K562 (cell line): ENCODE data around the gene SETMAR. TPM values are rescaled to one million over a fixed set of nuclear protein-coding genes. Genes with fewer than 3 reads are reported as not detected.

Source experiments
- BACH1 ChIP-seq: fragments of 200-800 bp; sonication (Bioruptor generic); IDR thresholded peaks from 2 replicates; pipeline ENCODE4 v1.6.1; 2016; ENCODE audit warnings: missing genetic modification characterization, missing compliant biosample characterization
- BCLAF1 ChIP-seq, 2 experiments: fragments of 450-650 bp in 1 of 2; IDR thresholded peaks; 2 replicates each; pipeline ENCODE4 v1.6.1; 2011 to 2017; ENCODE audit warnings: low read depth in 2 of 2, antibody characterized with exemption in 1 of 2, borderline replicate concordance in 1 of 2, low read length in 1 of 2, mild to moderate bottlenecking in 1 of 2, mixed read lengths in 1 of 2; ENCODE audit not compliant: control insufficient read depth in 1 of 2
- BCOR ChIP-seq: fragments of 450-650 bp; IDR thresholded peaks from 2 replicates; pipeline ENCODE4 v1.6.1; 2016
- BMI1 ChIP-seq: fragments of 150-350 bp; IDR thresholded peaks from 2 replicates; pipeline ENCODE4 v1.6.1; 2014; ENCODE audit warnings: low read length
- C11orf30 ChIP-seq: fragments of 450-650 bp; IDR thresholded peaks from 2 replicates; pipeline ENCODE4 v1.6.1; 2016; ENCODE audit warnings: low read depth, mild to moderate bottlenecking
- CEBPG ChIP-seq, 3 experiments: fragments of 200-800 bp in 1 of 3; sonication (Bioruptor generic) in 1 of 3; sonication (generic) in 1 of 3; formaldehyde crosslinking in 1 of 3; IDR thresholded peaks in 2 of 3; conservative IDR thresholded peaks in 1 of 3; 2 replicates each; pipeline versions ENCODE4 v1.6.1 to v1.8.0; 2016 to 2022; ENCODE audit warnings: missing compliant biosample characterization in 2 of 3, missing genetic modification characterization in 2 of 3, mild to moderate bottlenecking in 1 of 3, missing genetic modification reagents in 1 of 3
- E2F1 ChIP-seq: sonication (generic); formaldehyde crosslinking; IDR thresholded peaks from 2 replicates; pipeline ENCODE4 v1.8.1; 2023; ENCODE audit warnings: mild to moderate bottlenecking, missing genetic modification reagents, moderate library complexity
- HCFC1 ChIP-seq: IDR thresholded peaks from 2 replicates; pipeline ENCODE4 v1.6.1; 2012; ENCODE audit warnings: low read depth, low read length, improper control_type of control experiment
- HES1 ChIP-seq: fragments of 450-650 bp; IDR thresholded peaks from 2 replicates; pipeline ENCODE4 v1.6.1; 2016; ENCODE audit warnings: low read depth, mild to moderate bottlenecking, moderate library complexity
- KDM5B ChIP-seq: fragments of 200-600 bp; sonication (generic); IDR thresholded peaks from 2 replicates; pipeline ENCODE4 v1.6.1; 2012; ENCODE audit warnings: low read depth, mild to moderate bottlenecking, moderate library complexity, low read length, control low read depth, inconsistent platforms; ENCODE audit not compliant: insufficient replicate concordance
- MCM5 ChIP-seq: fragments of 450-650 bp; IDR thresholded peaks from 2 replicates; pipeline ENCODE4 v1.6.1; 2016; ENCODE audit warnings: low read depth
- MEF2D ChIP-seq: conservative IDR thresholded peaks from 2 replicates; pipeline ENCODE4 v1.6.1; 2016; ENCODE audit warnings: low read depth, missing genetic modification characterization, missing compliant biosample characterization
- MTA1 ChIP-seq: fragments of 450-650 bp; IDR thresholded peaks from 2 replicates; pipeline ENCODE4 v1.6.1; 2017; ENCODE audit warnings: borderline replicate concordance
- RBM25 ChIP-seq: fragments of 200-400 bp; formaldehyde crosslinking; IDR thresholded peaks from 2 replicates; pipeline ENCODE4 v1.6.1; 2018; ENCODE audit warnings: low read length, low read depth, moderate library complexity; ENCODE audit not compliant: severe bottlenecking
- SETDB1 ChIP-seq: IDR thresholded peaks from one replicate; pipeline ENCODE4 v1.6.1; 2012; ENCODE audit warnings: low read length, control low read depth, inconsistent platforms
- TAF7 ChIP-seq: fragments of 450-650 bp; IDR thresholded peaks from 2 replicates; pipeline ENCODE4 v1.6.1; 2016; ENCODE audit warnings: missing genetic modification characterization, missing compliant biosample characterization
- TARDBP ChIP-seq: fragments of 450-650 bp; IDR thresholded peaks from 2 replicates; pipeline ENCODE4 v1.6.1; 2016
- ZNF41 ChIP-seq: fragments of 250-450 bp; sonication (Bioruptor Pico); conservative IDR thresholded peaks from 2 replicates; pipeline ENCODE4 v1.4.0; 2020; ENCODE audit warnings: mild to moderate bottlenecking
- ZNF445 ChIP-seq: fragments of 250-450 bp; sonication (Bioruptor Pico); IDR thresholded peaks from 2 replicates; pipeline ENCODE4 v1.4.0; 2020; ENCODE audit warnings: low read depth, mild to moderate bottlenecking, moderate library complexity
- ZNF655 ChIP-seq: fragments of 250-450 bp; sonication (Bioruptor Pico); IDR thresholded peaks from 2 replicates; pipeline ENCODE4 v1.5.0; 2021
- ZNF707 ChIP-seq: fragments of 250-450 bp; sonication (Bioruptor Pico); conservative IDR thresholded peaks from 2 replicates; pipeline ENCODE4 v1.8.0; 2022; ENCODE audit warnings: inconsistent platforms, mild to moderate bottlenecking, moderate library complexity
- polyA plus RNA-seq, 8 experiments: library from polyadenylated mRNA; depleted of rRNA in 4 of 8; stranded (reverse) in 5 of 8; unstranded in 3 of 8; fragments of >200 nt; fragmentation: Nextera tagmentation in 2 of 8; fragmentation: Illumina TruSeq in 1 of 8; extraction: Ambion mirVana in 2 of 8; extraction: Trizol in 1 of 8; gene quantifications; 2 replicates each; pipeline versions ENCODE4 v1.2.1 to v1.2.3, GENCODE V29; 2011 to 2014; ENCODE audit warnings: inconsistent platforms in 1 of 8, missing spikeins in 1 of 8
- total RNA-seq, 7 experiments: library from RNA; depleted of rRNA in 6 of 7; stranded (reverse); fragments of >200 nt in 6 of 7; fragmentation: Illumina TruSeq in 2 of 7; extraction: Trizol in 2 of 7; gene quantifications; 2 replicates each; pipeline versions ENCODE4 v1.2.1 to v1.2.3, GENCODE V29; 2011 to 2021; ENCODE audit warnings: low replicate concordance in 1 of 7

SETMAR gene
- total and polyA plus RNA-seq, 9 of the 15 experiments (the other 6 are each of a cell fraction or from before 2014, with no cell fraction given): 5.5 to 25.1 (median 18.2) TPM

GRCh38 chr3:4303187-4304123 lies at the start of gene SETMAR (continued):
- peak; percentile 62; the same call in 1 of the 2 replicates for TF ChIP-seq CEBPG (CRISPR knock-in tag; IDR thresholded peaks at IDR 0.05)
- no peak for TF ChIP-seq CEBPG (tag; conservative IDR thresholded peaks at IDR 0.05 in 1 of 2, IDR thresholded peaks at IDR 0.05 in 1 of 2)
- peak; percentile 76; the same call in 1 of the 2 replicates for TF ChIP-seq BACH1 (tag)
- TF ChIP-seq ZNF41 (CRISPR knock-in tag): no peak
- TF ChIP-seq ZNF707: 0 out of 2 replicates have a peak, but pooled peaks have one; percentile 3
- TF ChIP-seq HES1: no peak
- peak; percentile 78; the same call in 1 of the 2 replicates for TF ChIP-seq E2F1 (CRISPR knock-in tag)
- no peak for TF ChIP-seq ZNF655 (CRISPR knock-in tag)
- peak; percentile 98 for TF ChIP-seq HCFC1
- TF ChIP-seq TARDBP: peak; percentile 9; the same call in 1 of the 2 replicates
- no peak for TF ChIP-seq RBM25
- TF ChIP-seq MTA1: no peak; the same call in 1 of the 2 replicates
- TF ChIP-seq KDM5B: peak; percentile 92
- TF ChIP-seq MEF2D: no peak
- no peak for TF ChIP-seq TAF7
- TF ChIP-seq ZNF445 (CRISPR knock-in tag): 0 out of 2 replicates have a peak, but pooled peaks have one; percentile 18
- TF ChIP-seq BMI1: no peak
- TF ChIP-seq BCLAF1 (IDR thresholded peaks at IDR 0.05; ENCODE audit: borderline replicate concordance in 1 of 2, control insufficient read depth in 1 of 2, low read depth in 2 of 2, low read length in 1 of 2): no peak
- TF ChIP-seq C11orf30: peak; percentile 8; the same call in 1 of the 2 replicates
- TF ChIP-seq SETDB1: no peak
- no peak for TF ChIP-seq MCM5
- no peak for TF ChIP-seq BCOR
